ENCODE results near the gene TMEM235. TPM values are rescaled to one million over a fixed set of nuclear protein-coding genes. Genes with fewer than 3 reads are reported as not detected.

The TMEM235 gene
- total and polyA plus RNA-seq, 9 of the 15 experiments (the other 6 are each of a cell fraction or from before 2014, with no cell fraction given): not detected

GRCh38 chr17:78186692-78187595 is 44.5 kb upstream of the TMEM235 start, which contains the start of the genes AFMID and TK1 (continued):
- TF ChIP-seq RERE (CRISPR knock-in tag; IDR thresholded peaks at IDR 0.05; ENCODE audit: borderline replicate concordance) (no peak; the same call in 1 of the 2 replicates), ZNF518B (CRISPR knock-in tag; IDR thresholded peaks at IDR 0.05) (no peak), KLF16 (IDR thresholded peaks at IDR 0.05) (0 out of 2 replicates have a peak, but pooled peaks have one; percentile 25), RB1 (IDR thresholded peaks at IDR 0.05; ENCODE audit: low read depth) (peak; percentile 100), REST (IDR thresholded peaks at IDR 0.05; ENCODE audit: borderline replicate concordance) (no peak), REST (CRISPR knock-in tag; IDR thresholded peaks at IDR 0.05; ENCODE audit: low read depth) (peak; percentile 55; the same call in 1 of the 2 replicates), ZNF140 (CRISPR knock-in tag; IDR thresholded peaks at IDR 0.05) (no peak)
